Measurements from ENCODE around the gene AVPR2.
A peak's percentile ranks its signal among the peaks of the same experiment; 100 is the strongest.

AVPR2 gene

DNA sequence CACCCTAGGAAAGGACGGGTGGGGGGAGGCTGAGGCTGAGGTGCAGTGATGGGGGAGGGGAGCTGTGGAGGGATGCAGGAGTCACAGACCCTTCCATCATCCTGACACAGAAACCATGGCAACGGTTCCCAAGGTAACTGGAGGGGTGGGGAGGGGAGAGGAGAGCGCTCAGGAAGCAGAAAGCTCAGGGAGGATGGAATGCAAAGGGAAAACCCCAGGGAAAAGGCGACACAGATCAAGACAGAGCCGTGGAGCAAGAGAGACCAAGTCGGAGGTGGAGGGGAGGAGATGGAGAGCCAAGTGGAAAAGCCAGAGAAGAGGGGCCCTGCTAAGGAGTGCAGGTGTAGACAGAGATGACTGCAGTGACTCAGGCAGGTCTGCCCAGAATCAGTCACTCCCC, 33.0 kb upstream of the AVPR2 start:
- DNase-seq (ENCODE audit: low read depth), result no peak

DNA sequence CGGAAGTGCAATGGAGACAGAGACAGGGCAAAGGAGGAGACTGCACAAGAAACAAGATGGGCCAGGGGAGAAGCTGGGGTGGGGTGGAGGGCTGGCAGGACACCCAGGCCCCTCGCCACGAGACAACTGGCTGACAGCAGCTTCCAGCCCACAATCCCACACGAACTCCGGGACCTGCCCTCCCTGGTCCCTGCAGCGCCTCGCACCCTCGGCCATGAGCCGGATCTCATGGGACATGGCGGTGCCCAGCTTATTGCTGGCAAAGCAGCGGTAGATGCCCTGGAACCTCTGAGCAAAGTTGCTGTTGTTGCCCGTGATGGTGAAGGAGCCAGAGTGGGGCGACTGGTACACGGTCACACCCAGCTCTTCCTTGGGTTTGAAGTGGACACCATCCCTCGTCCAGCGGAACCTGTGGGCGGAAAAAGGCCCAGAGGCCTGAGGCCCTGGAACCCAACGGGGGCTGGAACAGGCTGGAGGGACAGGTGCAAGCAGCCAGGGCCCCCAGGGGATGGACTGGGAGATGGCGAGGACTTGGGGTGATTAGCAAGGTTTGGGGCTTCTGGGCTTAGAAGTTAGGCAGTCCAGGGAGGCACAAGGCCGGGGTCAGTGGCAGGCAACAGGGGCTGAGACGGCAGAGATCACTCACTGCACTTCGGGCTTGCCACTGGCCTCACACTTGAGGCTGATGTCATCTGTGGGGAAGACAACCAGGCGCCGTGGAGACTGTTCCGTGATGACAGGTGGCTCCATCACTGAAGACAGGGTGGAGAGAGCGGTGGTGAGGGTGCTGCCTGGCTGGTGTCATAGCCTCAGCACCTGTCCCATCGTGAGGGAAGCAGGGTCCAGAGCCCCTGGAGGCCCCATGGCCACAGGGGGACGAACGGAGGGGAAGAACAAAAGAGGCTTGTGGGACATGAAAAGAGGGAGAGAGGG, 32.3 kb upstream of the AVPR2 start:
- no peak for DNase-seq (ENCODE audit: low read depth)

DNA sequence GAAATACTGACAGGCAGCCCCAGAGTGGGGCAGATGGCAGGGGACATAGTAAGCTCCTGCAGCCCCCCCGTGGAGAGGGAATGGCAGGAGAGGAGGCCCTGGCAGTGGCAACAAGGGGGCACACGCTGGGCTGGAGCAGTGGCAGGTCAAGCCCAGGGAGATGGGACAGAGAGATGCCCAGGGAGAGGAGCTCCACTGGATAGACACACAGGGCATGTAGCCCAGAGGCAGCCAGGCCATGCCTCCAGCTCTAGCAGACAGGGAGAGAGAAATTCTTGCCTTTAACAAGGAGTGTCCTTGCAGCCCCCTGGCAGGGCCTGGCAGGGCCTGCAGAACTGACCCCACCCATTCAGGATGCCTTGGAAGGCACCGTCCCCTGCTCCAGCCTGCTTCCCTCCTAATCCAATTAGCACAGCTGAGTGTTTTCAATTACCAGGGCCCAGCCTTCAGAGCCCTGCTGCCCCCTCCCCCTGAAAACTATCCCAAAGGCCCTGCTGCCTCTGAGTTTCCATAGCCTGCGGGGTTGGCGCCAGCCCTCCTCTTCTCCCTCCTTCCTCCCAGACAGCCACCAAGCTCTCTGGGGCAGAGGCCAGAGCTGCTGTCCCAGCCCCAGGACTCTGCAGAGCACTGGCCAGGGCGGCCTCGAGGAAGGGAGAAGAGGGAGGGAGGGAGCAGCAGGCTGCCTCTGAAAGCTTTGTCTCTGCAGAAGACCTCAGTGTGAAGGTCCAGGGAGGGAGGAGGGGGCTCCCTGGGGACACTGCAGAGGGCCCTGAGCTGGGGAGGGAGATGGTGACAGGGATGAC, 31.0 kb upstream of the AVPR2 start:
- DNase-seq (ENCODE audit: low read depth), result no peak

DNA sequence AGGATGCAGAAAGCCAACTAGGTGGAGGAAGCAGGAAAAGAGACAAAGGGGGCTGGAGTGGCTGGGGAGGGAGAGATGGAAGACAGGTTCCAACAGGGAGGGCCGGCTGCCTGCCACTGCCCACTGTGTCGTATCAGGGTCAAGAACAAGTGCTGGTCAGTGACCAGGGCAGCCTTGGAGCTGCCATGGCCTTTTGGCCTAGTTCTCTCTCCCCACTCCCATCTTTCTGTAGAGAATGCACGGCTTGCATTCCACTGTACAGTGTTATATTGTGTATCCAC, 30.4 kb upstream of the AVPR2 start:
- DNase-seq (ENCODE audit: low read depth), result no peak

DNA sequence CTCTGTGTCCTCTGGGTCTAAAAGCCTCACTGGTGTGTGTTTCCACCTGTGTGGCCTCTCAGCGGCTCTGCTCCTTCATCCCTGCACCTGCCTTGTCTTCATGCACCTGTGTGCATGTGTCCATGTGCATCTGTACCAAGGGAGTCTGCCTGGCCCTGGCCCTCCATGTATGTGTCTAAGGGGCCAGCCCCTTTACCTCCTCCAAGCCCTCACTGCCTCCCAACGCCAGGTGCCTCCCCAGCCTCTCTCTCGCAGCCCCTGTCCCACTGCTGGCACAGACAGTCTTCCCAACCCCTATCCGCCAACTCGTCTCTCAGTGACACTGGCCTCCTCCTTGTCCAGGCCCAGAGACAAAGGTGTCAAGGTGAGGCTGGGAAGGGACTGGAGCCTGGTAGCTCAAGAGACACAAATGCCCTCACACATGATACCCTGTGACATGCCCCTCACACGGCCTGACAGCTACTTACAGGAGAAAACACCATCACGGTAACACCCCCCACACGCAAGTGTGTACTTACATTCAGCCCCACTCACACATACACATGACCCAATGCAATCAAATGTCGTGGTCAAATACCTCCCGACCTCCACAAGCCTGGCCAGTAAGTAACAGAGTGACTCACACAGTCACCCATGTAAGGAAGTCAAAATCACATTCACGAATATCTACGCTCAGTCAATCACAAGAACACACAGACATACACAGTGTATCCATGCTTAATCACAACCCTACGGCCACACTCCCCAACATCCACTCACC, 29.9 kb upstream of the AVPR2 start:
- no peak for DNase-seq (ENCODE audit: low read depth)

DNA sequence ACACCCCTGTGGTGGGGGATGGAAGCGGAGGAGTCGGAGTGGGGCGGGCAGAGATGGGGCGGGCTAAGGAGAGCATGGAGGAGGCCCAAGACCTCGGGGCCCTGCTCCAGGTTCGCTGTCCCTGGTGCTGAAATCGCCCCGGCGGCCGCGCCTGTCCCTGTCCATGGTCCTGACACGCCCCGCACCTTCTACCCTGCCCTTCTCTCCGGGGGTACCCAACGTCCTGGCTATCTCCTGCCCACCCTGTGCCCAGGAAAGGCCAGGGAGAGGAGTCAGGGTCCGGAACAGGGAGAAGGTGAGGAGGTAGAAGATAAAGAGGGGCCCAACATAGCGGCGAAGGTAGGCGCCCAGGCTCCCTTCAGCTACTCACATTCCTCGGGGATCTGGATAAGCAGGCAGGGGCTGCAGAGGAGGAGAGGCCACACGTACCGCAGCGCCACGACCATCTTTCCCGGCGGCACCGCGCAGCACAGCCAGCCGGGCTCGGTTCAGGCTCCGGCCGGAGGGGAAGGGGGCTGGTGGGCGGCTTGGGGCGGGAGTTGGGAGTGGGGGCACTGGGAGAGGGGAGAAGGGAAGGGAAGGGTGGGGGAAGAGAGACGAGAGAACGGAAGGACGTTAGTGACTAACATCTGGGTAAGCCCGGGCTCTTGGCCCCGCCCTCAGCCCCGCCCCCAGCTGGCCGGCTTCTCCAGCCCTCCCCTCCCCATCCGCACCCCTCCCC, 28.9 kb upstream of the AVPR2 start:
- peak; percentile 41 for DNase-seq (ENCODE audit: low read depth)

DNA sequence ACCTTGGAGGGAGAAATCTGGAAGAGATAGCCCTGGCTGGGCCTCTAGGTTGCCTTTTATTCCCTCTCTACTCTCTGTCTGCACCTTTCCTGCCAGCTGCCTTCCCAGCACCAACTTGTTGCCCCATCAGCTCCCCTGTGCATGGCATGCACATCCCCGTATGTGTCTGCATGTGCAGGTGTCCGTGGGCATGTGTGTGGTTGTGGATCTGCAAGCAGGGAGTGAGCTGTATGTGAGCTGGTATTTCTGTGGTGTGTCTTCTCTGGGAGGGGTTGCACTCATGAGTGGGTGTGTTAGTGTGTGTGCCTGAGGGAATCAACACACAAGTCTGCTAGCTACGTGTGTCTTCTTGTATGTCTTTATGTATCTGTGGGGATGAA, 28.4 kb upstream of the AVPR2 start:
- no peak for DNase-seq (ENCODE audit: low read depth)

DNA sequence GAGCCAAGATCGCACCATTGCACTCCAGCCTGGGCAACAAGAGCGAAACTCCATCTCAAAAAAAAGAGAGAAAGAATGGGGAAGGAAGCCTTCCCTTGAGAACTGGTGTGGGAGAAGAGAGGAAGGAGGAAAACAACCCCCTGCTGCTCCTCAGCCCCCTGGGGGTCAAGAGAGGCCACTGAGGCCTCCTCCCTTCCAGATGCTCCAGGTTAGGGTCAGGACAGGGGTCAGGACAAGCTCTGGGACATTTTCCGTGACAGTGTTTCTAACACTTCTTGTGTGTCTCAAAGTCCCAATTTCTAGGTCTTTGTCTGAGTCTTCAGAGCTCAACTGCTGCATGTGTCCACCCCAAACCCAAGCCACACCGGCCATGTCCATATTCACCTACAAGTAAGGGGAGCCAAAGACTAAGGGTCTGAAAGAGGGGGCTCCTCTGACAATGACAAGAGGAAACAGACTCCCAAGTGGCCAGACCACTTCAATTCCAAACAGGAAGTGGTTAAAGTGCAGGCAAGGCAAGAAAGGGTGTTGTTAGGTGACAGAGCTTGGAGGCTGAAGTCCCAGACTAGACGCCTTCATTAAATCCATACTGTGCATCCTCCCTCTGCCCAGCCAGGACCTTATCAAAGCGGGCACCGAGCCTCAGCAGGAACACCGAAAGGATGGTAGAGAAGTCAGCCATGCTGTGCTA, 26.8 kb upstream of the AVPR2 start:
- DNase-seq (ENCODE audit: low read depth), result no peak

DNA sequence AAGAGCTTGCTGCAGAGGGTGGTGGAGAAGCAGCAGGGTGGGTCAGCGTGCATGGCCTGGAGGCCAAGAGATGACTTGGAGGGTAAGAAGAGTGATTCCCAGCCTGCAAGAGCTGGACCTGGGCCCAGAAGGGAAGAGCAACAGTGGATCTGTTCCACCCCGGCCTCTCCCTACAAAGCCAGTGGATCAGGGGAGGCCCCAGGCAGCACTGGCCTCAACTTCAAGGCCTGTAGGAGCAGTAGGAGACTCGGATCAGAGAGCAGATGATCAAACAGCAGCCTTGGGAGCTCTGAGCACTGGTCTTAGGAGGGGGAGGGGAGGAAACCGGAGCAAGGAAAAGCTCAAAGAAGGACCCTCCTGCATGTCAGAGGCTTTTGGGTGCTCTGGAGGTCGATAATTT, 26.1 kb upstream of the AVPR2 start:
- DNase-seq (ENCODE audit: low read depth), result no peak

DNA sequence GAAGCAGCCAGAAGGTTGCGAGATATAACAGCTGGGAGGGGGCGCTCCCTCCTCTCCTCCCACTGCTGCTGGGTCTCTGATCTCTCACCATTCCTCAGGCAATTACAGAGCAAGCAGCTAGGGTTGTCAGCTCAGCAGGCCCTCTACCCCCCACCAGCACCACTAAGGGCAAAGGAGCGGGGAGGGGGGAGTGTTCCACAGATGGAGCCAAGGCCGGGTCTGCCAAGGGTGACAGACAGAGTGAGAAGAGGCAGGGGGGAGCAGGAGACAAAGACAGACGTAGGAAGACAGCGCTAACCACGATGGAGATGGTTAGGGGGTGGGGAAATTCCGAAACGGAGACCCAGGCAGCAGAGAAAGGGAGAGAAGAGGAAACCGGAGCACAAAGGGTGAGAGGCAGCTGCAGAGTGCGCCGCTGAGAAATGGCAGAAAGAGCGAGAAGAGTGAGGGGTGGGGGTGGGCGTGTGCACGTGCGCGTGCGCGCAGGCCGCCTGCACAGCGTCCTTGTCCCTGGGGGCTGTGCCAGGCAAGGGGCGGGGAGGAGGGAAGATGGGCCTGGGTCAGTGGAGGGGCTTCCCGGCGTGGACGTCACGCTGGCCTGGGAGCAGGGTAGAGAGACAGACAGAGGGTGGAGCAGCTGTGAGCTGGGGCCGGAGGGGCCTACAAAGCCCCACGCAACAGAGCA, 25.4 kb upstream of the AVPR2 start:
- DNase-seq (ENCODE audit: low read depth), result no peak

DNA sequence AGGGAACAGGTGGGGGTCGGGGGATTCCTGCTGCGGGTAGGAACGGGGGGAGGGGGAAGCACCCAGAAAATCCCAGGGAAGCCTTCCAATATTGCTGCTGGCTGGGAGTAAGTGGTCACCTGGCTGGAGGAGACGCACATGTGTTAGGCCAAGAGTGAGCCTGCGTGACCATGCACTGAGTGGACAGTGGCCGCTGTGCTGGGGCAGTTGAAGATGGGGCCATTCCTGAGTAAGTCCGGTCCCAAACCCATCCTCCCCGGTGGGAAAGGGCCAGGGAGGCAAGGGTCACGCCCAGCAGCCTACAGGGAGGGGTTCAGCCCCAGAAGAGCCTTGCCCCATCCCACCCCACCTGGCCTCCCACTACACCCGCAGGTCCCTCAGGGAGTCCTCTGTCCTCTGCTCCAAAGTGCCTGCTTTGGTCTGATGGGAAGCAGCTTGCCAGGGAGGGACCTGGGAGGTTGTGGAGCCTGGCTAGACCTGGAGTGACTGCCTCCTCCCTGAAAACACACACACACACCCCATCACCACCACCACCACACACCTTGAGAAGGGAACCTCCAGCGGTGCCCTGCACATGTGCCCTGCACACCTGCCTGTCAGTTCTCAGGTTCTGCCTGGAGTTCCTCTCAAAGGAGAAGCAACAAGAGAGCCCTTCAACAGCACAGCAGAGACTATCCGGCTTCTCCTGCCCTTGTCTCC, 24.6 kb upstream of the AVPR2 start:
- no peak for DNase-seq (ENCODE audit: low read depth)

DNA sequence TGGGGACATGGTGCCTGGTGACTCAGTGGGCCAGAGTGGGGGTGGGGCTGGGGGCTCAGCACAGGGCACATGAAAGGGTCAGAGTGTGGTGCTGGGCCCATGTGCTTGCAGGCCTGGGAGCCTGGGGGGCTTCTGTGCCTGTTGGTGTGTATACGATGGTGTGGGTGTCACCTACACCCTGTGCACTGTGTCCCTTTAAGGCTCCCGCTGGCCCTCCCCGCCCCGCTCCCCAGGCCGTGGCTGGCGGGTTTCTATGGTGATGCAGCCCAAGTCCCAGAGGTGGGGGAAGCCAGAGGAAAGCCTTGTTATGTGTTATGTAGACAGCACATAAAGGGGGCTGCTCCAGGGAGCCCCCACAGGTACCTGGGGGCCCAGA, 24.0 kb upstream of the AVPR2 start:
- DNase-seq (ENCODE audit: low read depth), result no peak

DNA sequence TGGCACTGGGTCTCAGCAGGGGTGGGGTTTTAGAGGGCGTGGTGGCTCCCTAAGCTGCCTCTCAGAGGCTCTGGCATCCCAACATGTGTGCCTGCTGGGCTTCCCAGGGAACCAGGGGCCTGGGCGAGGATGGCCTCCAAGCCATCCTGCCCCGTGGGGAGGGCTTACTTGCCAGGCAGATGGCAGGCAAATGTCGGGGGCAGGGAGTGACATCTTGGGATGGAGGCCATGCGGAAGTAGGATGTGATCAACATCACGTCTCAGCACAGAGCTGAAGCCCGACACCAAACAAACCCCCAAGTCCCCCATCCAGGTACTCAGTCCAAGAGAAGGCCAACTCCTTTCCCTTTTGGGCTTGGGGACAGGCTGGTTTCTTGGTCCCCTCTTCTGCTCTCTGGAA, 23.2 kb upstream of the AVPR2 start:
- no peak for DNase-seq (ENCODE audit: low read depth)

DNA sequence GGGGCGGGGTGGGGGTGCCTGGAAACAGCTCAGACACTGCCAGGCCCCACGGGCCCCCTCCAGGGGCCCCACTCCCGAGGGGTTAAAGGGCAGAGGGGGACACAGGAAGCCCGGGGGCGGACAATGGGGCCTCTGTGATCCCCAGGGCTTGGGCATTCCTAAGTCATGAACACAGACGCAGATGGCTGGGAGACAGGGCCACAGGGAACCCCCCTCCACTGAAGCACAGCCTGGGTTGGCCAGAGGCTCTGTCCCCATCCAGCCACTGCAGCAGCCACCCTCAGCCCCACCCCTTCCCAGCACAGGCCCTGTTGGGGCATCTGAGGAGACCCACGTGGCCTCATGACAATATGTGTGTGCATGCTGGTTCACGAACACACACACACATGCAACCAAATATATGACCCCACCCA, 22.4 kb upstream of the AVPR2 start:
- no peak for DNase-seq (ENCODE audit: low read depth)

DNA sequence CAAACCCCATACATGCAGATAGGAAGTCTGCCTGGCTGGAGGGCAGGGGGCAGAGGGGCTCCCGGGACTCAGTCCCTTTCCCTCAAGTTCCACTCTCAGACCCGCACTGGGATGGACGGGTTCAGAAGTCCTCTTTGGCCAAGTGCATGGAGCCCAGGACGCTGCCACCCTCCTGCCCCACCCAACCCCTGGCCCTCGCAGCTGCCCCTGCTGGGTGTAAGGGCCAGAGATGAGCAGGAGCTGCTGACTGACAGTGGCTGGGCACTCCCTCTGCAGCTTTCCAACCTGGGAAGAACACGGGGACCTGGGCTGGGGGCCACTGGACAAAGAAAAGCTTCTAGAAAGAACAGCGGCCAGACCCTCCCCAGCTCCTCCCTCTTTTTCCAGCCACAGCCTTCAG, 21.9 kb upstream of the AVPR2 start:
- no peak for DNase-seq (ENCODE audit: low read depth)

DNA sequence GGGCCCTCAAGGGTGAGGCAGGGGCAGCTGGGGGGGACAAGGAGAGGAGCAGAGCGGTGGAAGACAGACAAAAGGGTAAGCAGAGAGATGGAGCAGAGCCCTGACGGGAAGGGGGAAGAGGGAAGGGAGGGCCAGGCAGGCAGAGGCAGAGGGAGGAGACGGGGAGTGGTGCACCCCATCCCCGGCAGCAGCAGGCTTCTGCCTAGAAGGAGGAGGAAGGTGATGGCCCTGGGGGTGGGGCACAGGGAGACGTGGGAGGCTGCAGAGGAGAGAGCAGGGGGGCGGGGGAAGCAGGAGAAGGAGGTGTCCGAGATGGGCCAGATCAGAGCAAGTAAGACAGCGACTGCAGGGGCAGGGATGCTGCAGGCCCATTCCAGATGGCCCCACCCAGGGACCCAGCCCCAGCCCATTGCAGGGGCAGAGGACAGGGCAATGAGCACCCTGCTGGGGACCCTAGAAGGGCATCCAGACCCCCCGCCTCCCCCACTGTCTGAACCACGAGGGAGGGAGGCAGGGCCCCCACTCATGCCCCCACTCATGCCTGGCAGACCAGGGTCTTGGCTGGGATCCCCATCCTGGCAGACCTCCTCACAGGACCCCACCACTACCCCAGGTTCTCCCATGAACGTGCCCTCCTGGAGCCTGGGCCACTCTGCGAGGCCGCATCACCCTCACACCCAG, 21.2 kb upstream of the AVPR2 start:
- no peak for DNase-seq (ENCODE audit: low read depth)

DNA sequence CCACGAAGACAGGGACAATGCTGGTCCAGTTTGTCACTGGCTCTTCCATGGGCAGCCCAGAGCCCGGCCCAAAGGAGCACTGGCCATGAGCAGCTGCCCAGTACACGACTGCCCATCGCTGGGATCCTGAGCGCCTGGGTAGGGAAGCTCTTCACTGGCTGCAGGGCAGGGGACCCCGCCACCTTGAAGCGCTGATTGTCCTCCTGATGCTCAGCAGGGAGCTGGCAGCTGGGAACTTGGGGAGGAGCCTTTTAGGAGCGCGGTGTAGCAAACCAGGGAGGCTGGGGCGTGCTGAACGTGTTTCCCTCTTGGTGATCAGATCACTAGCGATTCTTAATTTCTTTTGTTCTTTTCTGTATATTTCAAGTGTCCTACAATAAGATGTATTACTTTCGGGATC, 20.3 kb upstream of the AVPR2 start:
- DNase-seq (ENCODE audit: low read depth), result no peak

DNA sequence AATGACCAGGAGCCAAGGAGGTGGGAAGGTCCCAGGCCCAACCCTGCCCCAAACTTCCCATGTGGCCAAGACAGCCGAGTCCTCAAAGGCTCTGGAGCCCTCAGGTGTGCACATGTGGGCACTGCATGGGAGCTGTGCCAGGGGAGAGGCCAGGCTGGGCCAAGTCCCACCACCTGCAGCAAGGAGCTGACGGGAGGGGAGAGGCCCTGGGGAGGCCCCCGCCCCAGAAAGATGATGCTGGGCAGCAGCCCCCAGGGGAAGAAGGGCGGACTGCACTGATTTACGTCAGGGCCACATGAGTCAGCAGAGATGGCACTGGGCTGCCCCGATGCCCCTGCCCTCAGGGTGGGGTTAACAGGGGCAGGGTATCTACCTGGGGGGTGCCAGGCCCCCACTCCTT, 19.9 kb upstream of the AVPR2 start:
- DNase-seq (ENCODE audit: low read depth), result no peak

DNA sequence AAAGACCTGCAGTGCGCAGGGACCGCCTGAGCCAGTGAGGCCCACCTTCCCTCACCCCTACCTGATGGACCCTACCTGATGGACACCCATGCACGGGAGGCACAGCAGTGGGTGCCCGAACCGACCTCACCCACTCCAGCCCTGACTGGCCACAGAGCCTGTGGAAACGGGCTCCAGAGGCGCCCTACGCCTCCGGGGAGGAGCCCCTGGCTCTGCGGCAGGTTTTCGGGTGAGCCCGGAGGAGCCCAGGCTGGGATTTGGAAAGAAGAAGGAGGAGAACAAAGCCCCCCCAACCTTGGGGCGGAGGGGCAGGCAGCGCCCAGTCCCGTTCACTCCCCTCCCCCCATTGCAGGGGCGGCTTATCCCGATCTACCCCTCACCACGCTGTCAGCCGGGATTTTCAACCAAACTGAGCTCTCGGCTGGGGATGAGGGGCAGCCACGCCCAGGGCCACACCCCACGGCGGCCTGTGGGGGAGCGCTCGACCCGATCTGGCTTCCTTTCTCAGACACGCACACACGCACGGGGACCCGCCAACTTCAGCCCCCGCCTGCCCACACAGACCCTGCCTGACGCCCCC, 19.2 kb upstream of the AVPR2 start:
- DNase-seq (ENCODE audit: low read depth), result no peak

Data from stimulated activated CD8-positive, alpha-beta memory T cell treated with anti-CD3 and anti-CD28 coated beads, Interleukin-12 subunit alpha, Interleukin-12 subunit beta, amount 100 ng/mL, for 1 hour (primary cell).